Right ventricle myocardium inferior (tissue), 1 donor: ENCODE measurements around the gene RTN4RL1. TPM values are rescaled to one million over a fixed set of nuclear protein-coding genes. Genes with fewer than 3 reads are reported as not detected.

Experiments
- ATAC-seq: fragments of 200-7000 bp; cut with Tn5 transposase; one replicate; pipeline ENCODE4 v1.9.1; 2020; ENCODE audit warnings: mild to moderate bottlenecking, moderate library complexity
- DNase-seq: peaks from one replicate; pipeline ENCODE4 v3.0.0; 2021; ENCODE audit errors: missing footprints
- intact Hi-C: fragments of 100-400 bp; cut with DNase I; formaldehyde crosslinking; loops from one replicate; pipeline ENCODE4 v1.11.0; 2022
- total RNA-seq: library from RNA; stranded (reverse); fragmentation: NEBNext Ultra II Directional; extraction: Animal tissue kit (Norgen Biotek cat#: 25700); gene quantifications from one replicate; pipeline ENCODE4 v1.2.1, GENCODE V29; 2021
- donor health status: DM: no; HTN: yes; CAD: no; lungs with severe emphysema.

The RTN4RL1 gene
- total RNA-seq, 1 donor from 2014 or later, result 3.2 TPM

DNA sequence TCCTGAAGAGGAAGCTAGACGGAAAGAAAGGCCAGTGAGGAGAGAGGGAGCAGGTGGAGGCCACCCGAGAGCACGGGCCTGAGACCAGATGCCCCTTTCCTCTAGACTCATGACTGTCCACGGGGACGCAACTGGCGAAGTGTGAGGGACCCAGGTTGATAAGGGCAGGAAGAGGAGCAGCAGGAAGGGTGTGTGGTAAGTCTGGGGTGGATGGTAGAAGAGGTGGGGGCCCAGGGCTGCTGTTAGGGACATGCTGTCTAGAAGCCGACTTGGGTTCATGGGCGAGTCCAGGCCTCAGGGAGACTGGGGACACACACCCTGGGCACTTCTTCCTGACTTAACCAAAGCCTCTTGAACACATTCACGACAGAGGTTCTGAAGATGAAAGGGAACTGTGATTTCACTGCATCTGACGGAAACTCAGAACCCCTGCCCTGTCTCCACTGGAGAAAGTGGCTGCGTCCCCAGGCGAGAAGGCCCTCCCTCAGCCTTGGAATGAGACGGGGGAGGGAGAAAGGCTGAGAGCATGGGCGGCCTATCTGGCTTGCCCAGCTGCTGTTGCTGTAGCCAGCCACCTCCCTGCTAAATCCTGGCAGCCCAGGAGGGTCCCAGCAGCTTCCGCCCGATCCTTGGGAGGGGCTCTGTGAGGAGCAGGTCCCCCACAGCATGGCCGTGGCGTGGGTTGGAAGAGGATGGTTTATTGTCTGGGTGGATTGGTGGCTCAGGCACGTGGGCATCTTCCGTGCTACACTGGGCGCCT, 35.7 kb upstream of the RTN4RL1 start:
- peak; percentile 5 for ATAC-seq
- DNase-seq, result peak; percentile 57
- intact Hi-C loops, result no loop called here

DNA sequence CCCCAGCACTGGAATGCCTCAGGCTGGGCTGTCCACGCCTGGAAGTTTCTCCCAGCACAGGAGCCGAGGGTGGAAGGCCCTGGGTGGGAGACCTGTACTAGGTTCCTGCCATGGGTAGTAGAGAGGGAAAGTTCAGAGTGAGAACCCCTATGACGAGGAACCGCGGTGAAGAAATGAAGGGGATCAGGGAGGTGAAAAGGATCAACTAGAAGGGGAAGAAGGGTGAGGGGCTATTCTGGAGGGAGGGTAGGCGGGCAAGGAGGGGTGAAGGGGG, 35.2 kb upstream of the RTN4RL1 start:
- intact Hi-C loops, result no loop called here
- ATAC-seq, result no peak
- no peak for DNase-seq

DNA sequence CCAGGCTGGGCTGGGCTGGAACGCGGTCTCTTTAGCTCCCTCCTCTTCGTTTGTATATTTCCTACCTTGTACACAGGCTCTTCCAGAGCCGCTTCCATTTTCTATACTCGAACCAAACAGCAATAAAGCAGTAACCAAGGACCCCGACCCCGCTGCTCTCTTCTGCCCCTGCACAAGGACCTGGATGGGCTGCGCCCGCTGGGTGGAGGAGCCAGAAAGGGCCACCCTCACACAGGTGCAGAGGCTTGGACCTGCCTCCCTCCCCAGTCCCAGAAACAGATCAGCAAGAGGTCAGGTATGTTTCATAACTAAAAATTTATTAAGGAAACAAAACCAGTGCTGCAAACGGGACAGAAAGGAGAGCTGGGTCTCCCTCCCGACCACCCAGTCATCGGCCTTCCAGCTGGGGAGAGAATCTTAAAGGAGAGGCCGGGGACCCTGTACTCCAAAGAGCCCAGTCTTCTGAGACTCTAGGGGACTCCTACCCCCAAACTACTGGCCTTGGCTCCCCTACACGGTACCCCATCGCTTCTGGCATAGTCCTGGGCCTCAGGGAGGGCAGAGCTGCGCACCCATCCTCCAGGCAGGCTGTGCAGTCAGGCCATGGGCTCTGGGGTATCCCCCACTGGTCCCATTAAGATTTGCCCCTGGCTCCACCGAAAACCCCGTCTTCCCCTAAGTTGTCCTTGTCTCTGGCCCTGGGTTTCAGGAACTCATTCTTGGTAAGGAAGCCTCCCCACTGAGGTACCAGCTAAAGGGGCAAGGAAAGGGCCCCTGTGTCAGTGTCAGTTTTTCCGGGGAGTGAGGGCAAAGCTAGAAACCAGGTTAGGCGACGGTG, 34.6 kb upstream of the RTN4RL1 start:
- ATAC-seq (no peak), DNase-seq (peak; percentile 11)
- intact Hi-C loops, result loop anchor here (2.0 to 5.0 kb wide), 3 partner anchors 33 to 117 kb away; no protein-coding TSS in a partner anchor

DNA sequence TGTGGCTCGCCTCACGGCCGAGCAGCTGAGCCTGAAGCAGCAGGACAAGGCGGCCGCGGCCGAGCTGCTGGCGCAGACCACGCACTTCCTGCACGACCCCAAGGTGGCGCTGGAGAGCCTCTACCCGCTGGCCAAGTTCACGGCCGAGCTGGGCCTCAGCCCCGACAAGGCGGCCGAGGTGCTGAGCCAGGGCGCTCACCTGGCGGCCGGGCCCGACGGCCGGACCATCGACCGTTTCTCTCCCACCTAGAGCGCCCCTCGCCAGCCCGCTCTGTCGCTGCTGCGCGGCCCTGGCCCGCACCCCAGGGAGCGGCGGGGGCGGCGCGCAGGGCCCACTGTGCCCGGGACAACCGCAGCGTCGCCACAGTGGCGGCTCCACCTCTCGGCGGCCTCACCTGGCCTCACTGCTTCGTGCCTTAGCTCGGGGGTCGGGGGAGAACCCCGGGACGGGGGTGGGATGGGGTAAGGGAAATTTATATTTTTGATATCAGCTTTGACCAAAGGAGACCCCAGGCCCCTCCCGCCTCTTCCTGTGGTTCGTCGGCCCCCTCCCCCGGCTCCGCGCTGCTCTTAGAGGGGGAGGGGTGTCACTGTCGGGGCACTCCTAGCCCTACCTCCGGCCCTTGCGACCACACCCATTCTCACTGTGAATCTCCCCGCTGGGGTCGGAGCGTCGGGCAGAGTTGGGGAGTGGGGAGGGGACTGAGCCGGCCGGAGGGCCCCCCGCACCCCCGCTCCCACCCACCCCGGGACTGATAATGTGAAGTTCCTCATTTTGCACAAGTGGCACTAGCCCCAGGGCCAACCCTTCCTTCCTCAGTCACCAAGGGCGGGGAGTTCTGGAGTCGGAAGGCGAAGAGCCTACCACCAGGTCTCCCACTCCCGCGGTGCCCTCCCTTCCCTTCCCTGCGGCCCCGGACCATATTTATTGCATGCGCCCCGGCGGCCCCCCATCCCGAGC, 33.7 kb upstream of the RTN4RL1 start:
- intact Hi-C loops, result loop anchor here (2.0 to 5.0 kb wide), 3 partner anchors 33 to 118 kb away; no protein-coding TSS in a partner anchor
- peak; percentile 92 for DNase-seq
- peak; percentile 35 for ATAC-seq

DNA sequence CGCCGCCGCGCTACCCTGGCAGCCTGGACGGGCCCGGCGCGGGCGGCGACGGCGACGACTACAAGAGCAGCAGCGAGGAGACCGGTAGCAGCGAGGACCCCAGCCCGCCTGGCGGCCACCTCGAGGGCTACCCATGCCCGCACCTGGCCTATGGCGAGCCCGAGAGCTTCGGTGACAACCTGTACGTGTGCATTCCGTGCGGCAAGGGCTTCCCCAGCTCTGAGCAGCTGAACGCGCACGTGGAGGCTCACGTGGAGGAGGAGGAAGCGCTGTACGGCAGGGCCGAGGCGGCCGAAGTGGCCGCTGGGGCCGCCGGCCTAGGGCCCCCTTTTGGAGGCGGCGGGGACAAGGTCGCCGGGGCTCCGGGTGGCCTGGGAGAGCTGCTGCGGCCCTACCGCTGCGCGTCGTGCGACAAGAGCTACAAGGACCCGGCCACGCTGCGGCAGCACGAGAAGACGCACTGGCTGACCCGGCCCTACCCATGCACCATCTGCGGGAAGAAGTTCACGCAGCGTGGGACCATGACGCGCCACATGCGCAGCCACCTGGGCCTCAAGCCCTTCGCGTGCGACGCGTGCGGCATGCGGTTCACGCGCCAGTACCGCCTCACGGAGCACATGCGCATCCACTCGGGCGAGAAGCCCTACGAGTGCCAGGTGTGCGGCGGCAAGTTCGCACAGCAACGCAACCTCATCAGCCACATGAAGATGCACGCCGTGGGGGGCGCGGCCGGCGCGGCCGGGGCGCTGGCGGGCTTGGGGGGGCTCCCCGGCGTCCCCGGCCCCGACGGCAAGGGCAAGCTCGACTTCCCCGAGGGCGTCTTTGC, 32.8 kb upstream of the RTN4RL1 start:
- DNase-seq, result peak; percentile 59

DNA sequence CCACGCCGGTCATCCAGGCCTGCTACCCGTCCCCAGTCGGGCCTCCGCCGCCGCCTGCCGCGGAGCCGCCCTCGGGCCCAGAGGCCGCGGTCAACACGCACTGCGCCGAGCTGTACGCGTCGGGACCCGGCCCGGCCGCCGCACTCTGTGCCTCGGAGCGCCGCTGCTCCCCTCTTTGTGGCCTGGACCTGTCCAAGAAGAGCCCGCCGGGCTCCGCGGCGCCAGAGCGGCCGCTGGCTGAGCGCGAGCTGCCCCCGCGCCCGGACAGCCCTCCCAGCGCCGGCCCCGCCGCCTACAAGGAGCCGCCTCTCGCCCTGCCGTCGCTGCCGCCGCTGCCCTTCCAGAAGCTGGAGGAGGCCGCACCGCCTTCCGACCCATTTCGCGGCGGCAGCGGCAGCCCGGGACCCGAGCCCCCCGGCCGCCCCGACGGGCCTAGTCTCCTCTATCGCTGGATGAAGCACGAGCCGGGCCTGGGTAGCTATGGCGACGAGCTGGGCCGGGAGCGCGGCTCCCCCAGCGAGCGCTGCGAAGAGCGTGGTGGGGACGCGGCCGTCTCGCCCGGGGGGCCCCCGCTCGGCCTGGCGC, 32.1 kb upstream of the RTN4RL1 start:
- intact Hi-C loops, result loop anchor here (5.0 kb wide), 2 partner anchors 35 to 65 kb away; no protein-coding TSS in a partner anchor
- DNase-seq (peak; percentile 62), ATAC-seq (no peak)

More for the DNA sequence above, 32.8 kb upstream of the RTN4RL1 start:
- no peak for ATAC-seq
- intact Hi-C loops, result loop anchor here (2.0 to 5.0 kb wide), 3 partner anchors 34 to 119 kb away; no protein-coding TSS in a partner anchor

DNA sequence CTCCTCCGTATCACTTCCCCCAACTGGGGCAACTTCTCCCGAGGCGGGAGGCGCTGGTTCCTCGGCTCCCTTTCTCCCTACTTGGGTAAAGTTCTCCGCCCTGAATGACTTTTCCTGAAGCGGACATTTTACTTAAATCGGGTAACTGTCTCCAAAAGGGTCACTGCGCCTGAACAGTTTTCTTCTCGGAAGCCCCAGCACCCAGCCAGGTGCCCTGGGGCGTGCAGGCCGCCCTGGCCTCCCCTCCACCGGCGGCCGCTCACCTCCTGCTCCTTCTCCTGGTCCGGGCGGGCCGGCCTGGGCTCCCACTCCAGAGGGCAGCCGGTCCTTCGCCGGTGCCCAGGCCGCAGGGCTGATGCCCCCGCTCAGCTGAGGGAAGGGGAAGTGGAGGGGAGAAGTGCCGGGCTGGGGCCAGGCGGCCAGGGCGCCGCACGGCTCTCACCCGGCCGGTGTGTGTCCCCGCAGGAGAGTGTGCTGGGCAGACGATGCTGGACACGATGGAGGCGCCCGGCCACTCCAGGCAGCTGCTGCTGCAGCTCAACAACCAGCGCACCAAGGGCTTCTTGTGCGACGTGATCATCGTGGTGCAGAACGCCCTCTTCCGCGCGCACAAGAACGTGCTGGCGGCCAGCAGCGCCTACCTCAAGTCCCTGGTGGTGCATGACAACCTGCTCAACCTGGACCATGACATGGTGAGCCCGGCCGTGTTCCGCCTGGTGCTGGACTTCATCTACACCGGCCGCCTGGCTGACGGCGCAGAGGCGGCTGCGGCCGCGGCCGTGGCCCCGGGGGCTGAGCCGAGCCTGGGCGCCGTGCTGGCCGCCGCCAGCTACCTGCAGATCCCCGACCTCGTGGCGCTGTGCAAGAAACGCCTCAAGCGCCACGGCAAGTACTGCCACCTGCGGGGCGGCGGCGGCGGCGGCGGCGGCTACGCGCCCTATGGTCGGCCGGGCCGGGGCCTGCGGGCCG, 31.4 kb upstream of the RTN4RL1 start:
- intact Hi-C loops, result loop anchor here (5.0 kb wide), 2 partner anchors 36 to 66 kb away; no protein-coding TSS in a partner anchor
- ATAC-seq, result no peak
- DNase-seq, result peak; percentile 79

DNA sequence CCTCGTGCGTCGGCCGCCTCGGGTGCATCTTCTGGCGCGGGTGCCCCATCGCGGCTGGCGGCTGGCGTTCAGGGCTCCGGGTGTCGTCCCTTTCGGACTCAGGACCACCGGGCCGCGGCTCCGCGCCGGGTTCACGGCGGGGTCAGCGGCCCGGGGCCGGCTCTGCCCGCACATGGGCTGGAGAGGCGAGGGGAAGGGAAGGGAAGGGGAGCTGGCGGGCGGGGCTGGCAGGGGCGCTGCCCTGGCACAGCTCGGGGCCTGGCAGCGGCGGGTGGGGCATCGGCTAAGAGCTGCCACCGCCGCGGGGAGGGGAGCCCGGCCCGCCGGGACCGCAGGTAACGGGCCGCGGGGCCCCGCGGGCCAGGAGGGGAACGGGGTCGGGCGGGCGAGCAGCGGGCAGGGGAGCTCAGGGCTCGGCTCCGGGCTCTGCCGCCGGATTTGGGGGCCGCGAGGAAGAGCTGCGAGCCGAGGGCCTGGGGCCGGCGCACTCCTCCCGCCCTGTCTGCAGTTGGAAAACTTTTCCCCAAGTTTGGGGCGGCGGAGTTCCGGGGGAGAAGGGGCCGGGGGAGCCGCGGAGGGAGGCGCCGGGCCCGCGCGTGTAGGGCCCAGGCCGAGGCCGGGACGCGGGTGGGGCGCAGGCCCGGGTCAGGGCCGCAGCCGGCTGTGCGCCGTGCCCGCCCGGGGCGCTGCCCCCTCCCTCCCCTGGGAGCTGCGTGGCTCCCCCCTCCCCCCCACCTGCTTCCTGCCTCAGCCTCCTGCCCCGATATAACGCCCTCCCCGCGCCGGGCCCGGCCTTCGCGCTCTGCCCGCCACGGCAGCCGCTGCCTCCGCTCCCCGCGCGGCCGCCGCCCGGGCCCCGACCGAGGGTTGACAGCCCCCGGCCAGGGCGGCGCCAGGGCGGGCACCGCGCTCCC, 30.4 kb upstream of the RTN4RL1 start:
- DNase-seq, result peak; percentile 66
- intact Hi-C loops, result loop anchor here (5.0 kb wide), 2 partner anchors 37 to 67 kb away; no protein-coding TSS in a partner anchor
- ATAC-seq, result no peak

DNA sequence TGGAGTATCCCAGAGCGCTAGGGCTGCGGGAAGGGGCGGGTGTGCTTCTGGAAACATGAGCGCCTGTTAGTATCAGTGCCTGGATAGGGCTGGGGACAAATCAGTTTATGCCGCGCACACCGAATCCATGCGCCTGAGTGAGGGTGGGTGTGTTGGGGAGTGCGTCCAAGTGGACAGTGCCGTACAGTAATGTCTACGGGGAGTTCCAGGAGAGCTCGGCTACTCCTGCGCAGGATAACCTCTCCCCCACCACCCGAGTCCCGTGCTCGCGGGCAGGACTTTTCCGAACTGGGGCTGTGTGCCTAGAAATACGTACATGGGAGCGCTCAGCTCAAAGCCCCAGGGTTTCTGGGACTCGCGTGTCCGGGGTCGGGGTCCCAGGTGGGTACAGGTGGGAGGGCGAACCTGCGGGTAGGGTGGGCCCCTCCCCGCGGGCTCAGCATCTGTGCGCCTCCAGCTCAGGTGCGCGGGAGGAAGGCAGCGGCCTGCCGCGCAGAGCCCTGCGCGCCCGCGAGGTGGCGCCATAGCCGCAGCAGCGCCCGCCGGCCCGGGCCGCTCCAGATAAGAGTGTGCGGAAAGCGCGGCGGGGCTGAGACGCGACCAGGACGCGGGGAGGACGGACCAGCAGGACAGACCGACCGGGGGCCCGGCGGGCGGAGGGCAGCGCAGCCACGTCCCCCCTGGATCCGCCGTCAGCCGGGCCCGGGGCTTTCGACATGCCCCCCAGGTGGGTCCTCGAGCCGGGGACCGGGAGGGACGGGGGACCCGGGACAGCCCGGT, 29.6 kb upstream of the RTN4RL1 start, which contains the start of gene HIC1:
Gene HIC1 (plus strand): TSS at position 592 of the 780 bp plus-strand sequence. CDS start 1,588 bp downstream, outside the sequence.
- intact Hi-C loops, result loop anchor here (1.0 to 5.0 kb wide), 4 partner anchors 38 to 229 kb away; no protein-coding TSS in a partner anchor
- ATAC-seq (peak; percentile 74), DNase-seq (peak; percentile 93)

DNA sequence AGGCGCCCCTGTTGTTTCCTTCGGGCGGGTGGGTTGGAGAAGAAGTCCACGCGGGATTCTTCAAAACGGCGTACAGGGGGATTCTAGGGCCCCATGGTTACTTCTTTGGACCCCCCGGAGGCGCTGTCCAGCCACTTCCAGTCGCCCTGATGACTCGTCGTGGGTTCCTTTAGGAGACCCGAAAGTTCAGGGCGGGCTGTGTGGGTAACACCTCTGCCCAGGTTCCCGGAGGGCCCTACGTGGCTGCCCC, 29.1 kb upstream of the RTN4RL1 start:
- intact Hi-C loops, result loop anchor here (1.0 kb wide), 2 partner anchors 190 to 229 kb away; no protein-coding TSS in a partner anchor
- DNase-seq (no peak), ATAC-seq (no peak)

DNA sequence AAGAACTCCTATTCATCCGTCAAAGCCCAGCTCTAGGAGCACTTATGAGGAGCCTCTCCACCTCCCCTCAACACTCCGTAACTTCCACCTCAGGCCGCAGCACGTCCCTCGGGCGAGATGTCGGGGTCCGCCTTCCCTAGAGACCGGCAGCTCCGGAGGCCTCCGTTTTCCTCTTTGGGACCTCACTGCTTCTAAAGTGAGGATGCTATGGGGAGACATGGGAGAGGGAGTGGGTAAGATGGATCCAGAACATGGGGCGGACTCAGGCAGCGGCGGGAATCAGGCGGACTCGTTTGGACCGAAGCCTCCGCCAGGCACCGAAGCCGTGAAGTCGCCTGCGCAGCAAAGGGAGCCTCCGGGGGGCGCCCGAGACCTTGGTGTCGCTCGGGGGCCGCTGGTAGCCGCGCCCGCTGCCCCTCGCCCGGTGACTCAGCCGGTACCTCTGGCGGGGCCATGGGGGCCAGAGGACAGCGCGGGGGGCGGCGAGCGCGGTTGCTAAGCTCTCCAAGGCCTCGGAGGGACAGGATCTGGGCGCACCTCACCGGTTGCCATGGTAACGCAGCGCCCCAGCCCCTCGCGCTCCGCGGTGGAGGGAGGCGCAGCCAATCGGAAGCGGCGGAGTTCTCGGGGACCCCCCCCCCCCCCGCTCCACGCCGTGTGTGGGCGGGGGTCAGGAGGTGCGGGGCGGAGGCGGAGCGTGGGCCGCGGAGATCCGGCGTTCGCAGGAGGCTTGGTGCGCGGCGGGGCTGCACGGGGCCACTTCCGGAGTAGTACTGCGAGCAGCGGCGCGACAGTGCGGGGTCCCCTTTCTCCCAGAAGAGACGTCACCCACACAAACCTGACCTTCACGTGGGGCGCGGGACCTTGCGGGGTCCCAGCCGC, 28.5 kb upstream of the RTN4RL1 start:
- peak; percentile 80 for DNase-seq
- peak; percentile 9 for ATAC-seq

DNA sequence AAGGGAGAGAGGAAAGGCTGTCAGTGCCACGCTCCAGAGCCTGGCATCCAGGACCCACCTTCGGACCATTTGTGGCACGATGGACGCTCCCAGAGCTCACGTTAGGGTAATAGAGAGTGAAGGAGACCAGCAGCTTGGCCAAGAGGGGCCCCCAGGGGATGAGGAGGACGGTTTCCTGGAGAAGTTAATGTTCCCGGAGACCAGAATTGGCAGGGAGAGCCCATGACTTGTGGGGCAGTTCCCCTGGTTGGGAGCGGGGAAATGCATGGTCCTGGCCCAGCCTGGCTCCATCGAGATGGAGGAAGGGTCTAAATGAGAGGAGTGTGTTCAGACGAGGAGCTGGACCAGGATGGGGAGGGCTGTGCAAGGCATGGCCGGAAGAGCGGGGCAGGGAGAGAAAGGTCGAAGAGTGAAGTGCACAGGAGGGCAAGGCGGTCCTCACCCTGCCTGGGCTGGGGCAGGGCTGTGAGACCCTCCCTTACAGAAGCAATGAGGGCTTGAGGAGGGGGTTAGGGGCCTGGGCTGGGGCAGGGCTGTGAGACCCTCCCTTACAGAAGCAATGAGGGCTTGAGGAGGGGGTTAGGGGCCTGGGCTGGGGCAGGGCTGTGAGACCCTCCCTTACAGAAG, 26.9 kb upstream of the RTN4RL1 start:
- ATAC-seq (no peak), DNase-seq (peak; percentile 35)
- intact Hi-C loops, result no loop called here

More for the DNA sequence above, 28.5 kb upstream of the RTN4RL1 start:
- intact Hi-C loops, result loop anchor here (1.0 kb wide), 2 partner anchors 191 to 230 kb away; no protein-coding TSS in a partner anchor
